ENCODE measurements around the gene TRIO. TPM values are rescaled to one million over a fixed set of nuclear protein-coding genes. Genes with fewer than 3 reads are reported as not detected.

The TRIO gene
- total RNA-seq, 1 donor from 2014 or later, result 71.6 TPM

GRCh38 chr5:14110196-14110595 lies 32.9 kb upstream of the TRIO start:
- FAIRE-seq (no peak), DNase-seq (ENCODE audit: low read depth) (no peak)
- no peaks in the 10 kb centered on the region for H3K27me3 ChIP-seq (ENCODE audit: control insufficient read depth, insufficient read depth, low read length)
- H3K36me3 ChIP-seq (ENCODE audit: control insufficient read depth, insufficient read depth, low read length), result no peaks in the 10 kb centered on the region
- no peak for TF ChIP-seq CTCF (IDR thresholded peaks at IDR 0.05; ENCODE audit: insufficient read depth, low read length, severe bottlenecking)
- no peak overlapping the region for H3K4me3 ChIP-seq (ENCODE audit: low read depth, low read length)

DNA sequence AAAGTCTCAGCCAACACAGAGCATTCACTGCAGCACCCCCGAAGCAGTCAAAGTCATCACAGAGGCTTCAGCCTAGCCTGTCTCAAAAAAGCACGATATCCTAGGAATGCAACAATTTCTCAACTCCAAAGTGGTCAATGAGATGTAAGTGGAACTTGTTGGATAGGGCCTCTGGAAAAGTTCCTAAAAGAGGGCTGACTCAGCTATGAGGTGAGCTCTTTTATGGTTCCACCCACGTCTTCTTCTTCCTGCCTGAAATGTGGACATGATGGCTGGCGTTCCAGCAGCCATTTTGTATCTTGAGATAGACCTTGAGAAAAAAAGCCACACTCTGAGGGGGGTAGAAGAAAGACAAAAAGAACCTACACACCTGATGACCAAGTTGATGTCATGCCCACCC lies 32.5 kb upstream of the TRIO start:
- no peak for TF ChIP-seq CTCF (IDR thresholded peaks at IDR 0.05; ENCODE audit: insufficient read depth, low read length, severe bottlenecking)
- no peak for FAIRE-seq
- peak; percentile 70 for DNase-seq (ENCODE audit: low read depth)

DNA sequence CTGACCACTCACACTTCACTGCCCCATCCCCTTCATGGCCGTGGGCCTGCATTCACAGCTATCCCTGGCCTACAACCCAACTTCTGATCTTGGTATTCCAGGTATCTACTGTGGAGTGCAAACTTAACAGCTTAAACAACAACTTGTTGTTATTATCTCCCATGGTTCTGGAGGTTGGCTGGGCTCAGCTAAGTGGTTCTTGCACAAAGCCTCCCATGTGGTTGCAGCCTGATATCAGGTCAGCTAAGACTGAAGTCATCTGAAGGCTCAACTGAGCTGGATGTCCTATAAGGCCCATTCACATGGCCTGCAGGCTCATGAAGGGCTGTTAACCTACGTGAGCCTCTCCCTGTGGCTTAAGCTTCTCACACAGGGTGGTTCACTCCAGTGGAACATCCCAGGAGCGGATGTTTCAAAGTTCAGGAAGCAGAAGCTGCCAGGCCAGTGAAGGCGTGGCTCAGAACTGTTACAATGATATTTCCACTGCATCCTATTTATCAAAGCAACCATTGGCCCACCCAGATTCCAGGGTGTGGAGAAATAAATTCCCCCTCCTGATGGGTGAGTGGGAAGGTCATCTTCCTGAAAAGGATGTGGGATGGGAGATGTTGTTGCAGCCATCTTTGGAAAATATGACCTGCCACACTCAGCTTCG lies 30.0 kb upstream of the TRIO start:
- no peak for TF ChIP-seq CTCF (IDR thresholded peaks at IDR 0.05; ENCODE audit: insufficient read depth, low read length, severe bottlenecking)
- no peaks in the 10 kb centered on the region for H3K36me3 ChIP-seq (ENCODE audit: control insufficient read depth, insufficient read depth, low read length)
- no peak overlapping the region for H3K4me3 ChIP-seq (ENCODE audit: low read depth, low read length)
- FAIRE-seq (no peak), DNase-seq (ENCODE audit: low read depth) (no peak)
- no peaks in the 10 kb centered on the region for H3K27me3 ChIP-seq (ENCODE audit: control insufficient read depth, insufficient read depth, low read length)

More for the DNA sequence above, 32.5 kb upstream of the TRIO start:
- Histone ChIP-seq H3K36me3 (ENCODE audit: control insufficient read depth, insufficient read depth, low read length) (no peaks in the 10 kb centered on the region), H3K27me3 (ENCODE audit: control insufficient read depth, insufficient read depth, low read length) (no peaks in the 10 kb centered on the region), H3K4me3 (ENCODE audit: low read depth, low read length) (no peak overlapping the region)

DNA sequence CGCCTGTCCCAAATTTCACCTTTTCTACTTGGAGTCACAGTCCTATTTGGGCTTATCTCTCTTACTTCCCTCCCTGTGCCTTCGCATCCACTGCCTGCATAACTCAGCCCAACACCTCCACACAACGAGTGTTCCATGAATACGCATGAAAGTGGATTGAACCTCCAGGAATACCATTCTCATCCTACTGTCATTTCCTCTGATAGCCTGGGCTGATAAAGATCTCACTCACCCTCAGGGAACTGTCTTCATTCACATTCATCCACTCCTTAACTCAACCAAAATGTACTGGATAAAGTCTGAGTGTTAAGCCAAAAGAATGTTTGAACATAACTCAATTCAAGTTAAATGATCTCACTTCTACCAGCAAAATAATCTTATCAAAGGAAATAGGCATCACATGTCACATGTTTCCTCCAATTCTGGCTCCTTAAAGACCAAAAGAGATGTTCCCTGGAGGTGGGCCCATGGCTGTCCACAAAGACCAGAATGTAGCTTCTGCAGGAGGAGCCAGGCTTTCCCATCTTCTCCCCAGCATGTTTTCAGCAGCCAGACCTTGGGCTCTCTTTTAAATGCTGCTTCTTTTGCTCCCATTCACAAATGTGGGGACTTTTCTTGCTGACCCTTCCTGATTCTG lies 28.4 kb upstream of the TRIO start:
- DNase-seq (ENCODE audit: low read depth) (no peak), FAIRE-seq (no peak)
- Histone ChIP-seq H3K4me3 (ENCODE audit: low read depth, low read length) (no peak overlapping the region), H3K27me3 (ENCODE audit: control insufficient read depth, insufficient read depth, low read length) (no peaks in the 10 kb centered on the region), H3K36me3 (ENCODE audit: control insufficient read depth, insufficient read depth, low read length) (no peaks in the 10 kb centered on the region)
- no peak for TF ChIP-seq CTCF (IDR thresholded peaks at IDR 0.05; ENCODE audit: insufficient read depth, low read length, severe bottlenecking)

DNA sequence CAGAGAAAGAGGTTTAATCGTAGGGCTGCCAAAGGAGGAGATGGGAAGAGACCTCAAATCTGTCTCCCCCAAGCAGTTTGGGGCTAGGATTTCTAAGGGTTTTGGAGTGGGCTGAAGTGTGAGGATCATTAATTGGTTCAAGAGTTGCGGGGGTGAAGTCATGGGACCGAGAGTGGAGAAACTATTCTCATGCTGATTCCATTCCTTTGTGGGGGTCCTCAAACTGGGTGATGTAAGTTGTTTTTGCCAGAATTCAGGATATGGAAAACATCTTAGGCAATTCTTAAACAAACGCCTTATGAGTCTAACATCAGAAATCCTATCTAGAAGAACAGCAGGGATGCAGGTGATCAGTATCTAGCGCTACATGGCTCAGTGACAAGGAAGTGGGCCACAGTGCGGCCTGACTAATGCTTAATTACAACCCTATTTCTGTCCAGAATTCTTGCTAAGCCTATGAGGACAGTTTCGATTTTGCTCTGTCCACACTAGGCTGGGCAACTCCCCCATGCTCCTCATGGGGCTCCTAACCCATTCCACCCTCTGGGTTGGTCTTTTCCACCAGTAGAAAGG lies 27.7 kb upstream of the TRIO start:
- no peaks in the 10 kb centered on the region for H3K27me3 ChIP-seq (ENCODE audit: control insufficient read depth, insufficient read depth, low read length)
- no peak for TF ChIP-seq CTCF (IDR thresholded peaks at IDR 0.05; ENCODE audit: insufficient read depth, low read length, severe bottlenecking)
- DNase-seq (ENCODE audit: low read depth) (no peak), FAIRE-seq (no peak)
- no peak overlapping the region for H3K4me3 ChIP-seq (ENCODE audit: low read depth, low read length)
- H3K36me3 ChIP-seq (ENCODE audit: control insufficient read depth, insufficient read depth, low read length), result no peaks in the 10 kb centered on the region
